HG03354 (cell line): ENCODE data around the gene KCNE2.
"Not testable (repeated sequence)": the region's sequence is repeated elsewhere in the genome, so short reads cannot be mapped to it uniquely, and the experiment has no call there.

Source experiments
- ATAC-seq: cut with Tn5 transposase; IDR thresholded peaks from one replicate; pipeline ENCODE4 v1.9.1; 2021; ENCODE audit warnings: mild to moderate bottlenecking; ENCODE audit not compliant: unreplicated experiment, poor library complexity, severe bottlenecking

Gene KCNE2

DNA sequence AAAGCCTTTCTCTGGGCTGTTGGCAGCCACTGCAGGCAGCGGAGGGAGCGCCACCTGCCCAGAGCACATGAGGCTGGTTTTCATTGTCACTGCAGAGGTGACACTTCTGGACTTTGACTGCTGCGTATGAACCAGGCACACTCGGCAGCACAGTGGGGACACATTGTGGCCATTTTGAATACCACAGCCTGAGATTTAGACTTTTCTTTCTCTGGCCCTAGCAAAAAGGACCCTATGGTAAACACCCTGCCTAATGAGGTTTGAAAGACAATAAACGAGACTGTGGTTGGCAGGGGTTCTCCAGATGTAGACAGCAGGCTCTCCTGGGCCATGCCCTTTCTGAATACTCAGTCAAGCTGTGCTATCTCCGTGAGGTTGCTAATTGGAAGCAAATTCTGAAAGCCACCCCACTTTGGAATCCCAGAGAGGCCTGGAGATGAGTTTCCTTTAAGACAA is 12.0 kb upstream of the KCNE2 start:
- ATAC-seq, result peak; percentile 71

DNA sequence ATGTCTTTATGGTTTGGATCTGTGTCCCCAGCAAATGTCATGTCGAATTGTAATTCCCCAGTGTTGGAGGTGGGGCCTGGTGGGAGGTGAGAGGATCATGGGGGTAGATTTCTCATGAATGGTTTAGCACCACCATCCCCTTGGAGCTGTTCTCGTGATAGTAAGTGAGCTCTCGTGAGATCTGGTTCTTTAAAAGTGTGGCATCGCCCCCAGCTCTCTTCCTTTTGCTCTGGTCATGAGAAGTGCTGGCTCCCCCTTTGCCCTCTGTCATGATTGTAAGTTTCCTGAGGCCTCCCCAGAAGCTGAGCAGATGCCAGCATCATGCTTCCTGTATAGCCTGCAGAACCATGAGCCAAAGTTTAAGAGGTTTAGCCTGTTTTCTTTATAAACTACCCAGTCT is 11.2 kb upstream of the KCNE2 start:
- ATAC-seq, result no peak

DNA sequence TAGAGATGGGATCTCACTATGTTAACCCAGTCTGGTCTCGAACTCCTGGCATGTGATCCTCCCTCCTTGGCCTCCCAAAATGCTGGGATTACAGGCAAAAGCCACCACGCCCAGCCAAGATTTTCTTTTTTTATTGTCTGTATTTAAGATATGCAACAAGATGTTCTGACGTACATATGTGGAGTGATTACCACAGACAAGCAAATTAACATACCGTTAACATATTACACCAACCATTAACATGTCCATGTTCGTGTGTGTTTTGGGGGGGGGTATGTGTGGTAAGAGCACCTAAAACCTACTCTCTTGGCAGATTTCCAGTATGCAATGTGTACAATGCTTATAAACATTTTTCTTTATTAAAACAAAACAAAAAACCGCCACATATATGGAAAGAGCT is 10.6 kb upstream of the KCNE2 start:
- ATAC-seq, result no peak

DNA sequence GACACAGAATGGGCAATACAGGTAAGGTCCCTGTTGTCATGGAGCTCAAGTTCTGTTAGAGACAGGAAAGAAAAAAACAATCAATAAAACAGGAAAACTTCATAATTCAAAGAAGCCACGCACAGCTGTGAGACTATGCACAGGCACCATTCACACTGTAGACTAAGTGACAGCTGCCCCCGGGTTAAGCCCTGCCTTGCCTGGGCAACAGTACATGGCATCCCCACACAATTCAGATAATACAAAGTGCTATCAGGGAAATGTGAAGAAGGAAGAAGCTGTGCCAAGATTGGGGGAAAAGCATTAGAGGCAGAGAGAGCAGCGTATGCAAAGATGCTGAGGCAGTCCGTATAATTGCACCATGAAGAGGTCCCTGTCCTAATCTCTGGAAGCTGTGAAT is 9.0 kb upstream of the KCNE2 start:
- ATAC-seq, result no peak

DNA sequence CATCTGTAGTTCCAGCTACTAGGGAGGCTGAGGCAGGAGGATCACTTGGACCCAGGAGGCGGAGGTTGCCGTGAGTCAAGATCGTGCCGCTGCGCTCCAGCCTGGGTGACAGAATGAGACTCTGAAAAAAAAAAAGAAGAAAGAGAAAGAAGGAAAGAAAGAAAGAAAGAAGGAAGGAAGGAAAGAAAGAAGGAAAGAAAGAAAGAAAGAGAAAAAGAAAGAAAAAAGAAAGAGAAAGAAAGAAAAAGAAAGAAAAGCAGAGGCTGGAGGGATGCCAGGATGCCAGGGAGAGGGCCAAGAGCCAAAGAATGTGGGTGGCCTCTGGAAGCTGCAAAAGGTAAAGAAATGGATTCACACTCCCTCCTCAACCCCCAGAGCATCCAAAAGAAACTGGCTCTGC is 8.2 kb upstream of the KCNE2 start:
- no peak for ATAC-seq

DNA sequence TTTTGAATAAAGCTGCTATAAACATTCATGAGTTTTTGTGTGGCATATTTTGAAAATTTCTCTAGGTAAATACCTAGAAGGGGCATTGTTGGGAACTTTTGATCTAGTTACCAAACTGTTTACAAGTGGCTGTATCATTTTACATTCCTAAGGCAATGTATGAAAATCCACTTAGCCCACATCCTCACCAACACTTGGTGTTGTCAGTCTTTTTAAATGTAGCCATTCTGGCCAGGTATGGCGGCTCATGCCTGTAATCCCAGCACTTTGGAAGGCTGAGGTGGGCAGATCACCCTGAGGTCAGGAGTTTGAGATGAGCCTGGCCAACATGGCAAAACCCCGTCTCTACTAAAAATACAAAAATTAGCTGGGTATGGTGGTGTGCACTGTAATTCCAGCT is 5.9 kb upstream of the KCNE2 start:
- ATAC-seq, result no peak

DNA sequence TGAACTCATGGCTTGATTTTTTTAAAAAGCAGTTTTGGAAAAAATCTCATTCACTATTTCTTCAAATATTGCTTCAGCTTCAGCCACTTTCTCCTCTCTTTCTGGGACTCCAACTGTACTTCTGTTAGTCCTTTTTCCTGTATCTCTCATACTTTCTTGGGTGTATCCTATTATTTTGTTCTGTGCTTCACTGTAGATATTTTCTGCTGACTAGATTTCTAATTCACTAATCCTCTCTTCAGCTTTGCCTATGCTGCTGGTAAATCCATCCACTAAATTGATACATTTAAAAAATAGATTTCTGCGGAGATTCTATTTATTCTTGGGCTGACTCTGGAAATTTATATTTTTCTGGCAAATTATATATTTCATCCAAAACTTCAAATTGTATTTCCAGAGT is 4.9 kb upstream of the KCNE2 start:
- ATAC-seq, result no peak

DNA sequence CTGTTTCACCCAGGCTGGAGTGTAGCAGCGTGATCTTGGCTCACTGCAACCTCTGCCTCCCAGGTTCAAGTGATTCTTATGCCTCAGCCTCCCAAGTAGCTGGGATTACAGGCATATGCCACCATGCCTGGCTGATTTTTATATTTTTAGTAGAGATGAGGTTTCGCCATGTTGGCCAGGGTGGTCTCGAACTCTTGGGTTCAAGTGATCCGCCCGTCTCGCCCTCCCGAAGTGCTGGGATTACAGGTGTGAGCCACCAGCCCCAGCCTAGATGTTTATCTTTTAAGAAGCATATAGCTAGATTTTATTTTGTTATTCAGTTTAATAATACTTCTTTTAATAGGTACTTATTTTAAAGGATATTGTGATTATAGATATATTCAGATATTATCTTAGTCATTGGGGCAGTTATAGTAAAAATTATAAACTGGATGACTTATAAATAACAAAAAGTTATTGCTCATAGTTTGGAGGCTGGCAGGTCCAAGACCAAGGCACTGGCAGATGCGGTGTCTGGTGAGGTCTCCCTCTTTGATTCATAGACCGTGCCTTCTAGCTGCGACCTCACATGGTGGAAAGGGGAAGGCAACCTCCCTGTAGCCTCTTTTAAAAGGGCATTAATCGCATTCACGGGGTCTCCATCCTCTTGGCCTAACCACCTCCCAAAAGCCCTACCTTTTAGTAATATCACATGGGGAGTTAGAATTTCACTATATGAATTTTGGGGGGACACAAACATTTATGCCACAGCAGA is 3.1 kb upstream of the KCNE2 start:
- no peak for ATAC-seq

DNA sequence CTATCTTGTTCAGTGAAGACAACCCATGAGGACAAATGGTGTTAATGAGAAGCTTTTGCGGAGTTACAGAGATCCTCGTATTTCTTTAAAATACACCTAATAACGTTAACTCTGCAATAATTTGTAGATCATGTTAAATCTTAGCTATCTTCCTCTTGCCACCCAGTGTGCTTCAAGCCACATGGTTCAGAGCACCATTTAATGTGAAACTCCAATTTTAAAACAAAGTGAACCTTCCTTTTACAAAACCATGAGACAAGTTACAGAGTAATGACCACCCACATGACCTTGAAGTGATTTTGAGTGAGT is 1.7 kb upstream of the KCNE2 start:
- no peak for ATAC-seq

DNA sequence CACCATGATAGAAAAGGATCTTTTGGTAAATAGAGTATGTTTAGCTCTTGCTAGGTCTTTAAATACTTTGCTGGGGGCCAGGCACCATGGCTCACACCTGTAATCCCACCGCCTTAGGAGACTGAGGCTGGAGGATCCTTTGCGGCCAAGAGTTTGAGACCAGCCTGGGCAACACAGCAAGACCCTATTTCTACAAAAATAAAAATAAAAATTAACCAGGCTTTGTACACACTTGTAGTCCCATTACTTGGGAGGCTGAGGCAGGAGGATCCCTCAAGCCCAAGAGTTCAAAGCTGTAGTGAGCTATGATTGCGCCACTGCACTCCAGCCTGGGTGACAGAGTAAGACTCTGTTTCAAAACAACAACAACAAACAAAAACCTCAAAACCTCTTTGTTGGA is 1.1 kb upstream of the KCNE2 start:
- ATAC-seq, result no peak

DNA sequence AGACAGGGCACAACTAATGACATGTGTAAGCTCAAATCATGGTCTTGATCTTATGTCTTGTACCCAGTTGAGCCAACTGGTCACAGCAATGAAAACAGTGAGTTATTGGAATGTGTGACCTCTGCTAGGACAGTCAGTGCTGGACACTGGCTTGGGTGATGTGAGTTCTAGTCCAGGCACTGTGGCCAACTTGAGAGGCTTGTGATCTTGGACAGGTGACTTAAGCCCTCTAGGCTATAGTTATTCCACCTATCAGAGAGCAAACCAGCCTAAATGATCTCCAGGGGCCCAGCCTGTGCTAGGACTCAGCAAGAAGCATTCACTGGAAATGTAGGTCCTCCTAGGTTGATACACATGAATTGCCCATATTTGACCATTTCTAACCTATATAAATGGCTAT is 1.1 kb downstream of the KCNE2 start:
- ATAC-seq, result no peak

DNA sequence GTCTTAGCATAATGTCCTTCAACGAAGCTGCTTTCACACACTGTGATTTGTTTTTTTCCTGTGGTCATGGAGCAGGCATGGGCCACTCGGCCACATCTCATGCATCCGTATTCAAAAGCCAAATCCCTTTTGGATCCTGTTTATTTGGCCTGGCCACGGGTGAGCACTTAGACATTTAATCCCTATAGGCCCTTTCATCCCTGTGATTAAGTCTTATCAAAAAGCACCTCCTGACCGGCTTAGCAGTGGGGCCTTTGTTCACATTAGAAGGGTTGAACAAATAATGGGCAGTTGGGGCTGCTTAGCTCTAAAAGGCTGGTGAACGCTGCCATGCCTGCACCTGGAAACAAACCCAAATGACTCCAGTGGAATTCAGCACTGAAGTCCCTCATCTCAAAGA is 2.0 kb downstream of the KCNE2 start:
- no peak for ATAC-seq

DNA sequence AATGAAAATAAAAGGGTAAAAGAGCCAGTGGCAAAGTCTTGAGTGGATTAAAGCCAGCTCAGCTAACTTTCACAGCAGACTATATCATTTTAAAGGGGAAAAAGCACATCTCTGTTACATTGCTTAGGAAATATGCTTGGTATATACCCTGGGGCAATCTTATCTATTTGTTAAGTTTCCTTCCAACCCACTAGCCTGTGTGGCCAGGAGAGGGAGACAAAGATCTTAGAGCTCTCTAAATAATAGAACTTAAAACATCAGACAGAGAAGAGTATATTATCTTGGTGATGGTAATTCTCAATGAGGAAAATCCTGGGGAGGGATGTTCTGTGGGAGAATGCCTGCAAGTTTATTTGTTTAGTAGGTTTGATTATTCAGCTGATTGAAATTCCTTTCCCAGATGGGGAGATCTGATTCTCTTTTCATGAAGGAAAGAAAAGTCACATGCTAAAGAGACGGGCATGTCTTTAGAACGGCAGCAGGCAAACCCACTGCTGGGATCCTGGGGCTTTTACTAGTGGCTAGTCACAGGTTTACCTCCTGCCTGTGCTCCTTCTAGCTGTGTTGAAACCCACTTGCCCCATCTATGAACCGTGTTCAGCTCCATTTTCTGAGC is 3.6 kb downstream of the KCNE2 start:
- ATAC-seq, result no peak

DNA sequence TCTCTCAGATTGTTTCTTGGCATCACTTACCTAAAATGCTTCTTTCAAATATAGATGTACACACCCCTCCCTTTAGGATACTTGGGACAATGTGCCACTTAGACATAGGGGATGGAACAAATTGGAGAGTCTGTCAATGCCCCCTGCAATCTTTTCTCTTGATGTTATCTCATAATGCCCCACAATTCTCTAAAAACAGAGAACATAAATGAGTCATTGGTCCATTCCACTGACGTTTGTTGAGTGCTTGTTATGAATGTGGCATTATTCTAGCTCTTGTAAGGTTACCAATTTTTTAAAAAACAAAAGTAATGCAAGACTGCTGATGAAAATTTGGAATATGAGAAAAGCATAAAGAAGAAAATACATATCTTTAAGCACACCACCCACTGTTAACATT is 5.9 kb downstream of the KCNE2 start:
- no peak for ATAC-seq

DNA sequence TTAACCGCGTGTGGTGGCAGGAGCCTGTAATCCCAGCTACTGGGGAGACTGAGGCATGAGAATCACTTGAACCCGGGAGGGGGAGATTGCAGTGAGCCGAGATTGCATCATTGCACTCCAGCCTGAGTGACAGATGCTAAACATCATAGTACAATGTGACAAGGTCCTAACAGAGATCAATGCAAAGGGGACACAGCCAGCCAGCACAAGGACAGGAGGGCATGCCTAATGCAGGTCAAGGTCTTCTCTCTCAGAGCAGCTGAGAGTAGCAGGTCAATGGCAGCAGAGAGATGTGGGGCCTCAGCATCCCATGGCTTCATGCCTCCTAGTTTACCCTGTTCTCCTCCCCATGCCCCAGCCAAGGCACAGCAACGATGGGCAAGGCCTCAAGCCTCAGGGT is 8.5 kb downstream of the KCNE2 start:
- no peak for ATAC-seq

DNA sequence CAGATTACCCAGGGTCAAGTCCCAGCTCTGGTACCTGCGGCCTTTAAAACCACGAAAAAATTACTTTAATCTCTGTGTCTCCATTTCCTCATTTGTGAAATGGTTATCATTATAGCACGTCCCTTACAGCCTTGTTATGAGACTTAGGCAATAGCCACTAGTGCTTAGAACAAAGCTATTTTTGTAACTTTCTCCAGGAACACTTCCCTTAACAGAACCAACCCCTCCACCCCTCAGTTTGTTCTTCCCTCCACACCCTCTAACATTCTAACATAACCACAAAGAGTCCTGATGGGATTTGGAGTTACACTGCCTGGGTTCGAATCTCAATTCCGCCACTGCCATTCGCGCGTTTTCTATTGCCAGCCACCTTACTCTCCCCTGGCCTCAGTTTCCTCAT is 10.7 kb downstream of the KCNE2 start:
- ATAC-seq, result not testable (repeated sequence)

DNA sequence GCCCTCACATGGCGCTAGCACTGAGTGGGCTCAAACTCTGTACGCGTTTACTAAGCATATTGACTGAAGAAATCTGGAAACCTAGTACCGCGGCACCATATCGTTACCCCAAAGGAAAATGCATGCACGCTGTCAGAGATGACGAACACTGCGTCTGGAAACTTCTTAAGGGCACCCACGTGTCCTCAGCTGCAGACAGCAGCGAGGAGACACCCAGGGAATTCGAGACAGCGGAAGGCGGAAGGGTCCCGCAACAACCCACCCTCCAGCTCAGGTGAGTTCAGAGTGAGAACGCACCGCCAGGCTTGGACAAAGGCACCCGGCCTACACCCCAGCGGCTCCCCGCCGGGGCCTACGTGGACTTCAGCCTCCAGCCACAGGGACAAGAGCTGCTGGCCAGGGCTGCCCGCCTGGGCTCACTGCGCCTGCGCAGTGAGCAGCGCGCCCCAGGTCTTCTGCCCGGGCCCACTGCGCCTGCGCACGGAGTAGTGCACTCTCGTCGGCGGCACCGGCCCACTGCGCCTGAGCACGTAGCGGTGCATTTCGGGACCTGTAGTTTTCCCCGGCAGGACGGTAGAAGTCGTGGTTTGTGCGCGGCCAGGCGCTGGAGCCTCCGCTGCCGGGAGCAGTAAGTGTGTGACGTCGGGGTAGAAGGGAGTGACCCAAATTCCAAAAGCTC is 11.3 kb downstream of the KCNE2 start, which contains the start of gene SMIM11:
Gene SMIM11 (plus strand): TSS at position 568 of the 679 bp plus-strand sequence. CDS start 3,998 bp downstream, outside the sequence.
- peak; percentile 97 for ATAC-seq

DNA sequence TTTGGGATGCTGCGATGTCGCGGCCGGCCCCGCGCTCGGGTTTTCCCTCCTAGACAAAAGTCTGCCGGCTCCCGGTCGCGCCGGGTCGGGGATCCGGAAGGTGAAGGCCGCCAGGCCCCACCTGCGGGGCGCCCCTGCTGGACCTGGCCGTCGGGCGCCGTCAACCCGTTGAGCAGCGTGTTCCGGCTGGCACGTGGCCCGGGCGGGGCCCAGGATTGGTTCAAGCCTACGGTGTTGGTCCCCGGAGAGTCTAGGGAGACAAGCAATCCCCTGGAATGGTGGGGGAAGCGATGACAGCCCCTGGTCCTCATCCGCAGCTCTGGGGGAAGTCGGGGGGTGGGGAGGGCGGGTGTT is 11.8 kb downstream of the KCNE2 start:
- peak; percentile 77 for ATAC-seq

DNA sequence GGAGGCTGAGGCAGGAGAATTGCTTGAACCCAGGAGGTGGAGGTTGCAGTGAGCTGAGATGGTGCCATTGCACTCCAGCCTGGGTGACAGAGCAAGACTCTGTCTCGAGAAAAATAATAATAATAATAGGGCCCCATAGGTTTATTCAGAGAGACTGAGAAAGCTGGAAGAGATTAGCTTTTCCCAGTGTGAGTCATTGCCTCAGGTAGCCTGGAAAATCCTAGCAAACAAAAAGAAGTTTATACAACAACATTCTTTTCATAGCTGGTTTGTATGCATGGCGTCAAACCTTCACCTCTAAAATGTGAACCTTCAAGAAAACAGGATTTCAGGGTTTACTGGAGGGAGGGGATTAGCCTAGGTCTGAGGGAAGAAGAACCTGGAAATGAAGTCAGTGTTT is 19.3 kb downstream of the KCNE2 start:
- ATAC-seq, result not testable (repeated sequence)

DNA sequence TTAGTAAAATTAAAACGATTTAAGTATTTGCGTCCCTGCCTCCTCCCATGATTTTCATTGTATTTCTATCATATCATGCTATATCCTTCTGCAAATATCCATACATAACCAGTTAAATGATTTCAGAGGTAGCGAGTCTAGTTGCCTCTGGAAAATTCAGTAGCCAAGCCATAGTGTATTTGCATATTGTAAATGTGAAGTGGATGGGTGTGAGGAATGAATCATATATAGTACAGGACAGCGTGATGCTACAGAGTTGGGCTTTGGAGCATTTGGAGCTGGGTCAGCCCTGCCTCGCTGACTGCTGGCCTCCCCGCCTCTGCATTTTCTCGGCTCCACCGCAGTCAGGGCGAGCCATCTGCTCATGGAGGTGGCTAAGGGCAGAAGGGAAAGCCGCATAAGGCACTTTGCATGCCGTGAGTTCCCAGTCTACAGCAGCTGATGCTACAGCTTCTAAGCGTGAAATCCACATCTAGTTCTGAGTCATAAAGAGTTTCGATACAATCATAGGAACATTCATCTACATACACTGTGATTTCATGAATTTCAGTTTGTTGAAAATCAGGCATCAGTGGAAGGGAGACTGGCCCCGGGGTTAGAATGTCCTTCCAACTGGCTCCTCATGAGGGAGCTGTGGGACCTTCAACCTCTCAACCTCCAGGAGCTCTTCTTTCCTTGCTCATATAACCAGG is 20.1 kb downstream of the KCNE2 start:
- peak; percentile 87 for ATAC-seq

DNA sequence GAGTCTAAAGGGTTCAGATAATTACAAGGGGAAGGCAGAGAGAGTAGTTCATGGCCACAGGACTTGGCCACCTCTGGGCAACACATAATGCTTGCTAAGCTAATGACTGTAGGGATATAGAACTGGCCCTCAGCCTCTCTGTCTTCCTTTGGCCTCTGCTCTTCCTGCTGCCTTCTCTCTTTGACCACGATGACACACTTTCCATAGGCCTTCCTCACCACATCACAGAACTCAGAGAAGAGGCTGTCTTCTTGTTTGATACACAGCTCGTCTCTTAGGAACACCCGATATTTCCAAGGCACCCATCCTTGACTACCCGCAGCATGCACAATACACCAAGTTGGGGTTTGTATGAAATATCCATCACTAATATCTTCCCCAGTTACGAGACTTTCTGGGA is 36.7 kb downstream of the KCNE2 start:
- not testable (repeated sequence) for ATAC-seq
